Thymus (tissue), 11 donors: ENCODE measurements around the gene ROR1. TPM values are rescaled to one million over a fixed set of nuclear protein-coding genes. Genes with fewer than 3 reads are reported as not detected.
A peak's percentile ranks its signal among the peaks of the same experiment; 100 is the strongest.

Experiments
- DNase-seq, 9 donors: peaks; one replicate each; pipeline ENCODE4 v3.0.0-alpha.2; 2013; ENCODE audit warnings: low spot score in 9 of 9, low read depth in 6 of 9, missing footprints in 1 of 9
- H3K27ac ChIP-seq, 2 donors: one replicate each; pipeline ENCODE4 v1.5.1; 2013; ENCODE audit warnings: control low read depth in 1 of 2, low read depth in 1 of 2, low read length in 1 of 2, mild to moderate bottlenecking in 1 of 2, moderate library complexity in 1 of 2
- H3K27me3 ChIP-seq, 2 donors: one replicate each; pipeline ENCODE4 v1.5.1; 2013; ENCODE audit warnings: low read length in 1 of 2; ENCODE audit not compliant: control insufficient read depth in 2 of 2, insufficient read depth in 1 of 2
- H3K36me3 ChIP-seq, 2 donors: one replicate each; pipeline ENCODE4 v1.5.1; 2013; ENCODE audit warnings: low read length in 1 of 2, mild to moderate bottlenecking in 1 of 2, moderate library complexity in 1 of 2; ENCODE audit not compliant: control insufficient read depth in 2 of 2, insufficient read depth in 2 of 2
- H3K4me1 ChIP-seq, 2 donors: one replicate each; pipeline ENCODE4 v1.5.1; 2013; ENCODE audit warnings: low read length in 2 of 2; ENCODE audit not compliant: control insufficient read depth in 2 of 2, insufficient read depth in 2 of 2
- H3K4me3 ChIP-seq, 2 donors: one replicate each; pipeline ENCODE4 v1.5.1; 2013; ENCODE audit warnings: low read length in 2 of 2, control low read depth in 1 of 2, mild to moderate bottlenecking in 1 of 2
- H3K9me3 ChIP-seq, 2 donors: one replicate each; pipeline ENCODE4 v1.5.1; 2013; ENCODE audit warnings: low read length in 1 of 2, mild to moderate bottlenecking in 1 of 2; ENCODE audit not compliant: control insufficient read depth in 2 of 2, insufficient read depth in 1 of 2
- WGBS: extraction: QIAGEN DNeasy Blood & Tissue Kit; methylation state at CpG from one replicate; pipeline ENCODE4 v1.1.7; 2013; 5-methylcytosine and 5-hydroxymethylcytosine counted together
- polyA plus RNA-seq: library from polyadenylated mRNA; stranded (reverse); fragments of 200-250 nt; gene quantifications from one replicate; pipeline ENCODE4 v1.2.3, GENCODE V29; 2013
- total RNA-seq: library from RNA; stranded (reverse); fragments of 120-200 nt; gene quantifications from one replicate; pipeline ENCODE4 v1.2.4, GENCODE V29; 2013
- donor health status: healthy.

ROR1 gene
- total and polyA plus RNA-seq, 2 donors = 1.5 to 5.2 TPM

DNA sequence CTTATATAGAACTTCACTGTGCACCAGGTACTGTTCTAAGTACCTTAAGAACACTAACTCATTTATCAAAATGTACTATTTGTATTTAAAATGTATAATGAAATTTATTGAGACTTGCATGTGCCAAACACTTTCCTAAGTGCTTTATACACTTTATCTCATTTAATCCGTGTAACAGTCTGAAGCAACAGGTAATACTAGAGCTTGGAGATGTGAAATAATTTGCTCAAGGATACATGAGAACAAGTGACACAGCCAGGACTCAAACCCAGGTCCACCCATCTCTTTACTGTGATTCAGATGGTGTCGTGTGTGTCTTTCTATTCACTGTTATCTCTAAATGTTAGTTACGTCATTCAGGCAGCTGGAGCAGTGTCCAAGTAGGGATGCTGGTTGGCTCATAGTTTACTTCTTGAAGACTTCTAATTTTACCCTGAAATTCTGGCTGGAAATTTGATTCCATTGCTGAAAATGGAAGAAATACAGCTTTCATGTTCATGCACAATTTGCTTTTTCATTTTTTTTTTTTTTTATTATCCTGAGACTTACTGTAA is 259.9 kb downstream of the ROR1 start:
- no peak for DNase-seq
- Histone ChIP-seq H3K4me1 (peaks cover 12 to 23% of the 10 kb centered on the region in 2 donors), H3K27ac (no peak overlapping the region), H3K4me3 (no peak overlapping the region), H3K9me3 (no peaks in the 10 kb centered on the region), H3K27me3 (no peaks in the 10 kb centered on the region), H3K36me3 (no peaks in the 10 kb centered on the region)
- 95% methylated on average over 3 of the region's 3 CpGs for WGBS

DNA sequence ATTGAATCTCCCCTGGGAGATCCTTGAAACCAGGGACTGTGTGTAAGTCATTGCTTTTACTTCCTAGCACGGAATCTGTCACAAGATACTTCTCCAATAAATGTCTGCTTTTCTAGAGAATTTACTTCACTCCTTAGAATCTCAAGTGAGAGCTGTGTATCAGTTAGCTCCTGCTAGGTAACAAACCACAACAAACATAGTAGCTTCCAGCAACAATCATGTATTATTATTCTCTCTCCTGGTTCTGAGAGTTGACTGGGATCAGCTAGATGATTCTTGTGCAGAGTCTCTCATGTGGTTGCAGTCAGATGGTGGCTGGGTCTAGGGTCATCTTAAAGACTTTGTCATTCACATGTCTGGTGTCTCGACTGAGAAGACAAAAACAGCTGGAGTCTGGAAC is 262.7 kb downstream of the ROR1 start:
- Histone ChIP-seq H3K4me1 (peaks cover 12 to 30% of the 10 kb centered on the region in 2 donors), H3K27ac (peak overlapping the region in 1 of 2 donors; percentile 63), H3K27me3 (no peaks in the 10 kb centered on the region), H3K4me3 (no peak overlapping the region), H3K9me3 (no peaks in the 10 kb centered on the region), H3K36me3 (no peaks in the 10 kb centered on the region)
- WGBS = 85% methylated on average over 2 of the region's 2 CpGs
- DNase-seq = no peak

DNA sequence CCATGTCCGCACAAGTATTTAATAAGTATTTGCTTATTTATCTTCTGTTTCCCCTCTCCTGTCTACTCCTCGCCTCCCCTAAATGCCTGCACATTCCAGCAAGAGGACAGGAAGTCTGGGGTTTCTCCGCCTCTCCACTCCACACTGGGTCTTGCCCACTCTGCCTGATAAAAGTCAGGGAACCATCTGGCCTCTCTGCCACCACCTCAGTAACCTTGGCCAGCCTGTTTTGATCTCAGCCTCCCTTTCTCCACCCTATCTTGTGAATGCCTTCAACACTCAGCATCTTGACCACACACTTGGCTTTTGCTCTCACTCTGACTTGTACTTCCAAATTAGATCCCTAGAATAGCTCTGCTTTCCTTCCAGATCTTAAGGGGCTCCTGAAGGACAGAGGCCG is 264.3 kb downstream of the ROR1 start:
- no peak for DNase-seq
- H3K4me1 ChIP-seq = peaks cover 16 to 36% of the 10 kb centered on the region in 2 donors
- H3K27ac ChIP-seq = no peak overlapping the region
- H3K36me3 ChIP-seq = no peaks in the 10 kb centered on the region
- H3K4me3 ChIP-seq = no peak overlapping the region
- H3K9me3 ChIP-seq = no peaks in the 10 kb centered on the region
- WGBS = 97% methylated on average over 4 of the region's 4 CpGs
- H3K27me3 ChIP-seq = no peaks in the 10 kb centered on the region

DNA sequence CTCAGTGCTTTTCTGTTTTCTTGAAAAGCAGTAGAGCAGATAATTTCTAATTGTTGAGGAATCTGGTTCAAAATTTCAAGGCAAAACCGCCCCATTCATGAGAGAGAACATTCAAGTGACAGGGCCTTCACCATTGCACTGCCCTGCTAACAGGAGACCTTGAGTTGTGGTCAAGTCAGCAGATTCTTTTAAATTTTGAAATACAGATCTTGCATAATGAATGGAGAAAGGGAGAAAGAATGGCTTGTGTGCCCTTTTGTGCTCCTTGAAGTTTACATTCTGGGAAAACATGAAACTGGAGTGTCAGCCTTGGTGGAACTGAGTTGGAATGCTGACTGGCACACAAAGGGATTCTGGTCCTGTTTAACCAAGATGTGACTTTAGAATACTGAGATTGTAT is 265.1 kb downstream of the ROR1 start:
- Histone ChIP-seq H3K36me3 (no peaks in the 10 kb centered on the region), H3K27ac (no peak overlapping the region), H3K4me1 (peaks cover 16 to 36% of the 10 kb centered on the region in 2 donors), H3K27me3 (no peaks in the 10 kb centered on the region), H3K4me3 (no peak overlapping the region), H3K9me3 (no peaks in the 10 kb centered on the region)
- DNase-seq = no peak
- 100% methylated on average over 1 of the region's 1 CpG for WGBS

DNA sequence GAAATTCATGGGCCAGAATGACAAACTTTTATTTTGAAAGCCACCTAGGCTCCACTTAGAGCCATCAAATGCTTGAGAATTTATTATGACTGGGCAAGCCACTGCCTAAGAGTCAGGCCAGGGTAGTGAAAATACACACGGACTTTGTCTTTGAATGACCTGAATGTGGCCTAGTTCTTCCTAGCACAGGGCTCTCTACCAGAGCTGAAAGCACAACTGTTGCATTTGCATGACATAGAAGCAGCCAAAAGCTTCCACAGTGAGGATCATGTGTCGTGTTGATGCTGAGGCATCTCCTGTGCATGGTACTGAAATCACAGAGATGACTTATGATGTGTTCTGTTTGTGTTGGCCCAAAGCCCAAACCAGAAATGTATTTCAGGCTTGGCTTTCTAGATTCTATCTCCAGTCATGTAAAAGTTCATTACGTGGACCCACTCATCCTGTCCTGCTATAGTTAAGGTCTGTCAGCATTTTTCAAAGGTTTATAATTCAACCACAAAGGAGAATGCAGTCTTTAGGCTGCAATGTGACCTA is 265.6 kb downstream of the ROR1 start:
- Histone ChIP-seq H3K4me3 (no peak overlapping the region), H3K9me3 (no peaks in the 10 kb centered on the region), H3K27me3 (no peaks in the 10 kb centered on the region), H3K4me1 (peaks cover 16 to 36% of the 10 kb centered on the region in 2 donors), H3K36me3 (no peaks in the 10 kb centered on the region), H3K27ac (peak overlapping the region in 1 of 2 donors; percentile 39)
- 83% methylated on average over 3 of the region's 3 CpGs for WGBS
- DNase-seq = peak in 1 of 9 donors; percentile 34

DNA sequence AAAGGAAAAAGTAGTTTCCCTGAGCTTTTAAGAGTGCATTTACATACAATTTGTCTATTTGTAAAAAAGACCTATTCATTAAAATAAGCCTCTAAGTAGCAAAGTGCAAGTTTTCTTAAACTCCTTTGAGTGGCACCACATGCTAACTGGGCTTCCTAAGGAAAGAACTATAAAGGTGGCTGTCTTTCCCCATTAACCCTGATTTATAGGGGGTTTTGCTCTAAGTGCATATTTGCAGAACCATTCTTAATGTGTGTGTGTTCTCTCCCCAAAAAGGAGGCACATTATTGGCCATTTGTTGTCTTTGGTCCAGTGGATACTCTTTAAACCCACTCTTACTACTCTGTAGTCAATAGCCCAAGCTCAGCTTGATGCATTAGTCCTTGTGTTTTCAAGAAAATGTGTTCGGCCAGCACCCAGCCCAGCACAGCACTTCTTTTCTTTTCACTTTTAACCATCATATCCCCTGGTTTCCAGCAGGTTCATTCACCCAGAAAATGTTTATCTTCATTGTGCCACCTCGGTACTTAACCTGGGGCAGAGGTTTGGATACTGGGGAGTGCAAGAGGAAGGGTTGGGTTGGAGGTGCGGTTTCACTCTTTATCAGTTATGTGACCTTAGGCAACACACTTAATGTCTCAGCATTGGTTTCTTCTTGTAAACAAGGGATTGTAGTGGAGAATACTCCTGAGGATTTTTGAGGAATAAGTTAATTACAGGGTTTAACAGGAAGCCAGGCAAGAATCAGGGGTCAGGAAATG is 267.7 kb downstream of the ROR1 start:
- no peak for DNase-seq
- Histone ChIP-seq H3K27me3 (no peaks in the 10 kb centered on the region), H3K9me3 (no peaks in the 10 kb centered on the region), H3K36me3 (no peaks in the 10 kb centered on the region), H3K4me3 (no peak overlapping the region), H3K4me1 (peaks cover 14 to 32% of the 10 kb centered on the region in 2 donors), H3K27ac (no peak overlapping the region)
- 98% methylated on average over 3 of the region's 3 CpGs for WGBS

DNA sequence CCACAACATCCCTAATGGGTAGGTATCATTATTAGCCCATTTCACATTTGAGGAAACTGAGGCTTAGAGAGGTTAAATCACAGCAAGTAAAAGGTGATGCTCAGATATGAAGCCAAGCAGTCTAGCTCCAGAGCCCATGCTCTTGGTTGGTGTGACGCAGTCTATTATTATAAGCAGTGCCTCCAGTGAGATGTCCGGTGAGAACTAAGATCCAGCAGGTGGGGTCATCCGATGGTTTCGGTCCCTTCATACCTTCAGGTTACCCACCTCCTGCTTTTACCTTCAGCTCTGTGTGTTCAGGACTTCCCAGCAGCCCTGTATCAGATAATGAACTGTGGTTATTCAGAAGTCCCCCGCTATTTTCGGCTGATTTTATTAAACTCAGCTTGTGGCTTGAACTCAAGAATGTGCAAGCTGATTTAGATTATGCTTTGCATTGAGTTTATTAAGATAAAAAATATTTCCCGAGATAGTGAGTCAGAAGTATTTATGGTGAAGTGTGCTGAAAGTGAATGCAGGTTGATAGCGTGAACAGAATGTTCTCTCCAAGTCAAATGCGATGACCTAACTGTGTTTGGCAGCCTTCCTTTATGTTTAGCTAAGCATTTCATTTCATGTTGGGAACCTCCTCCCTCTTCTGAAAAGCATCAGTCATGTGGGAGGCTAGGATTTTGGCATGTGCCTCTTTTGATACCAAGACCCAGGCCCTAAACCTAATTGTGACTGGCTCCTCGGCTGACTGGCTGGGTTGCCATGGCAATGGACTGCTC is 268.7 kb downstream of the ROR1 start:
- Histone ChIP-seq H3K27me3 (no peaks in the 10 kb centered on the region), H3K9me3 (no peaks in the 10 kb centered on the region), H3K27ac (peak overlapping the region; percentile 15 to 60), H3K36me3 (no peaks in the 10 kb centered on the region), H3K4me3 (no peak overlapping the region), H3K4me1 (peaks cover 9 to 22% of the 10 kb centered on the region in 2 donors)
- DNase-seq = peak in 1 of 9 donors; percentile 14
- WGBS = 94% methylated on average over 10 of the region's 10 CpGs

DNA sequence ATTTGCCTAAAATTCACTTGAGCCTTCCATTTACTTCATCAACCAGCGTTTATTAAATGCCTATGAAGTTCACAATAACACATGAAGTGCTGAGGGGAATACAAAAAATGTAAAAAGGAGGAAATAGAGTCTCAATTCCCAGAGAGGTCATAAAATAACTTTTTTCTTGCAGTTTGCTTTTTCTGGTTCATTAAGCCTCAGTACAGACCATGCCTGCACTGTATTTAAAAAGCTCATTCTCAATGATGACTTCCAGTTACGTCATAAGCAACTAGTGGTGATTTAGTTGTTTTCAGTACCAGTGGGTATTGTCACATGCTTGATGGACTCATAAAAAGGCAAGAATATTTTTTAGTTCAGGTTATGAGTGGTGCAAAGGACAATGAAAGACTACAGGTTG is 269.5 kb downstream of the ROR1 start:
- Histone ChIP-seq H3K4me1 (peaks cover 4 to 14% of the 10 kb centered on the region in 2 donors), H3K9me3 (no peaks in the 10 kb centered on the region), H3K27me3 (no peaks in the 10 kb centered on the region), H3K27ac (peak overlapping the region in 1 of 2 donors; percentile 21), H3K36me3 (no peaks in the 10 kb centered on the region), H3K4me3 (no peak overlapping the region)
- DNase-seq = no peak
- WGBS = 96% methylated on average over 2 of the region's 2 CpGs

DNA sequence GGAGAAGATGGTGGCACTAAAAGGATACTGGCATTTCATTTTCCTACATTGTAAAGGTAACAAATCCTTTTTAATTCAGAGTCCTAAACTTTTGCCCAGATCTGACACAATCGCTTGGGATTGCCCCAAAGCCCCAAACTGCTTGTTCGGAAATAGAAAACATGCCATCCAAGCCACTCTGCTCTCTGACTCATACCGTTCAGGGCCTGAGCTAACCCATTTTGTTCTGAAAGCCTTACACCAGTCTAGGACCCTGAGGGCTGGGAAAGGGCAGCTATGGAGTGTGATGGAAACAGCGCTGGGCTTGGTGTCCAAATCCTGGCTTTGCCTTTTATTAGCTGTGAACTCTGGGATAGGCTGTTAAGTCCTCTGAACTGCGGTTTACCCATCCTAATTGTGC is 270.2 kb downstream of the ROR1 start:
- DNase-seq = no peak
- H3K4me3 ChIP-seq = no peak overlapping the region
- H3K27me3 ChIP-seq = no peaks in the 10 kb centered on the region
- peaks cover 4 to 12% of the 10 kb centered on the region in 2 donors for H3K4me1 ChIP-seq
- H3K27ac ChIP-seq = no peak overlapping the region
- H3K36me3 ChIP-seq = no peaks in the 10 kb centered on the region
- WGBS = 97% methylated on average over 5 of the region's 5 CpGs
- no peaks in the 10 kb centered on the region for H3K9me3 ChIP-seq
